ENCODE data around the gene PACRG. TPM values are rescaled to one million over a fixed set of nuclear protein-coding genes. Genes with fewer than 3 reads are reported as not detected.

The PACRG gene
- total and polyA plus RNA-seq, 2 experiments from 2014 or later, result not detected

DNA sequence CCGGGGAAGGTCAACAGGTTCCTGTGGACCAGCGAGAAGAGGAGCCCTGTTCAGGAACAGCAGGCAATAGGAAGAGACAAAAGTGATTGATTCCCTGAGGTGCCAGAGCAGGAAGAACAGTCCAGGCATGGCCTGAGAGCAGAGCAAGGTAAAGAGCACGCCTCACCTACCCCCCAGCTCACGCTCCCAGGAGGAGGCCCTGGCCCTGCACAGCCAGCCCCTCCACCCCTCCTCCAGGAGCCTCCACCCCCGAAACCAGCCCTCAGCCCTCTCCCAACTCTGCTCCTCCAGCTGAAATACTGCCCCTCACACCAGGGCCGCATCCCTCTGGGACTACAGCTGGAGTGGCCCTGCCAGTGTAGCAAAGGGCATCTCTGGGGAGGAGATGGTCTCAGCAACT is 504.9 kb downstream of the PACRG start:
- no peak overlapping the region for H3K9ac ChIP-seq
- no peaks in the 10 kb centered on the region for H3F3A ChIP-seq (ENCODE audit: insufficient read depth)
- H4K20me1 ChIP-seq (ENCODE audit: insufficient read depth), result no peaks in the 10 kb centered on the region
- TF ChIP-seq EZH2phosphoT487 (IDR thresholded peaks at IDR 0.05; ENCODE audit: insufficient read depth, low read depth), result no peak
- TF ChIP-seq EZH2 (IDR thresholded peaks at IDR 0.05; ENCODE audit: insufficient read depth, poor library complexity, severe bottlenecking), result no peak
- H3K36me3 ChIP-seq (ENCODE audit: low read depth), result no peaks in the 10 kb centered on the region
- H3K79me2 ChIP-seq (ENCODE audit: insufficient read depth), result no peaks in the 10 kb centered on the region
- no peaks in the 10 kb centered on the region for H3K9me2 ChIP-seq (ENCODE audit: insufficient read depth)
- 51 to 62% methylated on average over 6 of the region's 6 CpGs for WGBS, 2 experiments (ENCODE audit: low coverage in 1 of 2, low lambda C conversion rate in 2 of 2, missing lambda C conversion rate in 2 of 2)
- H3K9me3 ChIP-seq (ENCODE audit: low read depth), result no peaks in the 10 kb centered on the region
- H3K4me3 ChIP-seq, result no peak overlapping the region
- no peaks in the 10 kb centered on the region for H3K27me3 ChIP-seq (replicated peaks; ENCODE audit: insufficient read depth)
- no peak overlapping the region for H3K4me2 ChIP-seq (ENCODE audit: unreplicated experiment)
- H2AFZ ChIP-seq, result no peak overlapping the region
- in situ Hi-C loops (cut with MboI), result no loop called here
- no peaks in the 10 kb centered on the region for H3K4me1 ChIP-seq (ENCODE audit: insufficient read depth)
- no peak for DNase-seq
- no peak overlapping the region for H3K27ac ChIP-seq

GRCh38 chr6:163237110-163237509 is 509.3 kb downstream of the PACRG start:
- Histone ChIP-seq H3F3A (ENCODE audit: insufficient read depth) (no peaks in the 10 kb centered on the region), H3K4me2 (ENCODE audit: unreplicated experiment) (no peak overlapping the region), H2AFZ (no peak overlapping the region), H3K4me1 (ENCODE audit: insufficient read depth) (no peaks in the 10 kb centered on the region), H3K9me2 (ENCODE audit: insufficient read depth) (no peaks in the 10 kb centered on the region), H3K79me2 (ENCODE audit: insufficient read depth) (no peaks in the 10 kb centered on the region), H3K4me3 (no peak overlapping the region), H3K9me3 (ENCODE audit: low read depth) (no peaks in the 10 kb centered on the region), H3K27me3 (replicated peaks; ENCODE audit: insufficient read depth) (no peaks in the 10 kb centered on the region), H3K9ac (no peak overlapping the region), H3K36me3 (ENCODE audit: low read depth) (no peaks in the 10 kb centered on the region), H3K27ac (no peak overlapping the region), H4K20me1 (ENCODE audit: insufficient read depth) (no peaks in the 10 kb centered on the region)
- no peak for TF ChIP-seq EZH2phosphoT487 (IDR thresholded peaks at IDR 0.05; ENCODE audit: insufficient read depth, low read depth)
- no peak for TF ChIP-seq EZH2 (IDR thresholded peaks at IDR 0.05; ENCODE audit: insufficient read depth, poor library complexity, severe bottlenecking)
- WGBS, 2 experiments (ENCODE audit: low coverage in 1 of 2, low lambda C conversion rate in 2 of 2, missing lambda C conversion rate in 2 of 2), result 75 to 79% methylated on average over 2 of the region's 2 CpGs
- no peak for DNase-seq
- in situ Hi-C loops (cut with MboI), result no loop called here

DNA sequence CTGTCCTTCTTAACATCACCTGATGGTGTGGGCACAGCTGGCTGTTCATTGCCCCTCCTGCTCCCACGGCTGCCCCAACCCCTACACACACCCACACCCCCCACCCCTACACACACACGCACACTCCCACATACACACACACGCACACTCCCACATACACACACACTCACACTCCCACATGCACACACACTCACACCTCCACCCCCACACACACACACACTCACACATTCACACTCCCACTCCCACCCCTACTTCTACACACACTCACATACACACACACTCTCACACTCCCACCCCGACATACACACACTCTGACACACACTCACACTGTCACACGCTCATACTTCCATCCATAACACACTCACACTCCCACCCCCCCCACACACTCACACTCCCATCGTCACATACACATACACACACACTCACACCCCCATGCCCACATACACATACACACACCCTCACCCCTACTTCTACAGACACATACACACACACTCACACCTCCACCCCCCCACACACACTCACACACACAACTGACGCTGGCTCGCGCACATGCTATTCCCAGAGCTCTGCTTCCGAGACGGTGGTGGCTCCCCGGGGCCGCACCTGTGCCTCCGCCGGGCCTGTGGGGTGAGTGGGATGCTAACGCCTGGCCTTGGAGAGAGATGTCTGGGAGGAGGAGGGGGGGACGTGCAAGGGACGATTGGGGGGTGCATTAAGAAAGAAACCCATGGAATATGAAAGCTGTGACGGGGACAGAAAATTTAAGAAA is 512.0 kb downstream of the PACRG start:
- WGBS, 2 experiments (ENCODE audit: low coverage in 1 of 2, low lambda C conversion rate in 2 of 2, missing lambda C conversion rate in 2 of 2), result 79 to 90% methylated on average over 13 to 19 of the region's 19 CpGs
- Histone ChIP-seq H3F3A (ENCODE audit: insufficient read depth) (0 out of 2 replicates have a peak, but pooled peaks cover 5% of the 10 kb centered on the region), H3K36me3 (ENCODE audit: low read depth) (no peaks in the 10 kb centered on the region), H3K4me1 (ENCODE audit: insufficient read depth) (no peaks in the 10 kb centered on the region), H3K79me2 (ENCODE audit: insufficient read depth) (no peaks in the 10 kb centered on the region), H3K4me3 (no peak overlapping the region), H3K9ac (no peak overlapping the region), H4K20me1 (ENCODE audit: insufficient read depth) (no peaks in the 10 kb centered on the region), H3K27ac (no peak overlapping the region), H2AFZ (no peak overlapping the region), H3K27me3 (replicated peaks; ENCODE audit: insufficient read depth) (no peaks in the 10 kb centered on the region), H3K4me2 (ENCODE audit: unreplicated experiment) (no peak overlapping the region), H3K9me2 (ENCODE audit: insufficient read depth) (no peaks in the 10 kb centered on the region), H3K9me3 (ENCODE audit: low read depth) (no peaks in the 10 kb centered on the region)
- in situ Hi-C loops (cut with MboI), result no loop called here
- no peak for TF ChIP-seq EZH2 (IDR thresholded peaks at IDR 0.05; ENCODE audit: insufficient read depth, poor library complexity, severe bottlenecking)
- DNase-seq, result no peak

GRCh38 chr6:163240556-163240955 is 512.8 kb downstream of the PACRG start:
- DNase-seq, result no peak
- H3K36me3 ChIP-seq (ENCODE audit: low read depth), result no peaks in the 10 kb centered on the region

More at GRCh38 chr6:163240556-163240955, 512.8 kb downstream of the PACRG start:
- H3K9me2 ChIP-seq (ENCODE audit: insufficient read depth), result no peaks in the 10 kb centered on the region
- TF ChIP-seq EZH2phosphoT487 (IDR thresholded peaks at IDR 0.05; ENCODE audit: insufficient read depth, low read depth), result no peak
- no peak for TF ChIP-seq EZH2 (IDR thresholded peaks at IDR 0.05; ENCODE audit: insufficient read depth, poor library complexity, severe bottlenecking)
- no peaks in the 10 kb centered on the region for H4K20me1 ChIP-seq (ENCODE audit: insufficient read depth)
- no peaks in the 10 kb centered on the region for H3K79me2 ChIP-seq (ENCODE audit: insufficient read depth)
- no peak overlapping the region for H3K9ac ChIP-seq
- no peak overlapping the region for H3K4me2 ChIP-seq (ENCODE audit: unreplicated experiment)
- H3K9me3 ChIP-seq (ENCODE audit: low read depth), result no peaks in the 10 kb centered on the region
- no peak overlapping the region for H3K27ac ChIP-seq
- H2AFZ ChIP-seq, result no peak overlapping the region
- H3K4me1 ChIP-seq (ENCODE audit: insufficient read depth), result no peaks in the 10 kb centered on the region
- no peaks in the 10 kb centered on the region for H3K27me3 ChIP-seq (replicated peaks; ENCODE audit: insufficient read depth)
- WGBS, 2 experiments (ENCODE audit: low coverage in 1 of 2, low lambda C conversion rate in 2 of 2, missing lambda C conversion rate in 2 of 2), result 86 to 87% methylated on average over 17 of the region's 17 CpGs
- H3K4me3 ChIP-seq, result no peak overlapping the region
- 0 out of 2 replicates have a peak, but pooled peaks cover 5% of the 10 kb centered on the region for H3F3A ChIP-seq (ENCODE audit: insufficient read depth)
- in situ Hi-C loops (cut with MboI), result no loop called here
